NCI-H2029 (cell line): ENCODE measurements around the gene SH2D1B.
"Not testable (repeated sequence)": the region's sequence is repeated elsewhere in the genome, so short reads cannot be mapped to it uniquely, and the experiment has no call there.

Experiments
- DNase-seq: peaks from one replicate; lab custom pipeline; 2025; lab: John Stamatoyannopoulos, UW

Gene SH2D1B

DNA sequence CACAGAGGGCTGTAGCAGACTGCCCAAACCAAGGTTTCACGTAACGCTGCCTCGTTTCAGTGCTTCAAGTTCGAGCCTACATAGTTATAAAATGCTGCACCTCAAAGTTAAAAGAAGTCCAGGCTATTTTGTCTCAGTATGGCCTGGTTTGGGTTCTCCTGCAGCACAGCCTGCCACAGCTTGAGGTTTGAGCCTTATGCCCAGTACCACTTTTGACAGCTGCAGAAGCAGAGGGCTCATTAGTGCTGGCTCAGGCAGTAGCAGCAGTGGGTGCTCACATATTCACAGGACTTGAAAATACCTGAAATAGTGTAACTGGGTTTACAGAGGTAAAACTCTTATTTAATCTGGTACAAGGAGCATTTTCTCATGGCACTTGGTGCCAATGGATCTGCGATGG lies 50.6 kb downstream of the SH2D1B start:
- no peak for DNase-seq

DNA sequence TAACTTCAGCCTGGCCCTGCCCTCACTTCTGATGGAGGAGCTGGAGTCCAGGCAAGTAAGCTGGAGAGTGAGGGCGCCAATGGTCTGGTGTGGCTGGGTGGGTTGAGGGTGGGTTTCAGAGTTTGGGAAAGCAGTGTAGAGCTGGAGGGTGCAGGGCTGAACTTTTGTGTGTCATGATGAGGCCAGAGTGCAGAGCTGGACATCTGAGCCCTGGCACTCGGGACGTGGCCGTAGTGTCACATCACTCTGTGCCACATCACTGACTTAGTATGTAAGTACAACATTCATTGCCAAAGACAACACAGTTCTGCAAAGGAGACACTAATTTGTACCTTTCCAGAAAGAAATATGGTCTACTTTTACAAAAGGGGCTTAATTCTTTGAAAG lies 51.1 kb downstream of the SH2D1B start:
- DNase-seq, result no peak

DNA sequence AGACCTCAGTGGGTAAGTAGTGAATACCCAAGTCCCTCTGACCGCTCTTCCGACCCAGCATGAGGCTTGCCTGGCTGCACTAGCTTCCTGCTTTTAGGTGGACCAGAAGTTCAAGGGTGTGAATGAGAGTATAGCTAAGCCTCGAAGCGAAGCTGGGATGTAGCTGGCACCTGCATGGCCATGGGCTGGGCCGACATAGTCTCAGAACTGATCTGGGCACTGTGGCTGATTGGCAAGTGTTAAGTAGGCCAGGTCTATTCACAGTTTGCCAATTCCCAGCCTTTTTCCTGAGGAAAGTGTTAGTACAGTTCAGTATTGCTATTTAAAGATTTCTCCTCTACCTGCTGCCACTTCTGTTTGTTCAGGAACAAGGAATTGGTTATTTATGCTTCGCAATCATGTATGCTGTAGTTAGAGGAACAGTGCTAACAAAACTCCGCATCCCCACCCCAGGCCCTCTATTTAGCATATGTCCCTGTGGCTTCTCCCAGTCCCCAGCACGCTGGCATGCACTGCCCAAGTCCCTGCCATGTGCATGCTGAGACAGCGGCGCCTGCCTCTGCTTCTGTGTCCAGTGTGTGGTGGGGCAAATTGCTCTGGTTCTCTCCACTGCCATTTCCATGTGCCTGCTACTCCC lies 51.6 kb downstream of the SH2D1B start:
- DNase-seq, result no peak

DNA sequence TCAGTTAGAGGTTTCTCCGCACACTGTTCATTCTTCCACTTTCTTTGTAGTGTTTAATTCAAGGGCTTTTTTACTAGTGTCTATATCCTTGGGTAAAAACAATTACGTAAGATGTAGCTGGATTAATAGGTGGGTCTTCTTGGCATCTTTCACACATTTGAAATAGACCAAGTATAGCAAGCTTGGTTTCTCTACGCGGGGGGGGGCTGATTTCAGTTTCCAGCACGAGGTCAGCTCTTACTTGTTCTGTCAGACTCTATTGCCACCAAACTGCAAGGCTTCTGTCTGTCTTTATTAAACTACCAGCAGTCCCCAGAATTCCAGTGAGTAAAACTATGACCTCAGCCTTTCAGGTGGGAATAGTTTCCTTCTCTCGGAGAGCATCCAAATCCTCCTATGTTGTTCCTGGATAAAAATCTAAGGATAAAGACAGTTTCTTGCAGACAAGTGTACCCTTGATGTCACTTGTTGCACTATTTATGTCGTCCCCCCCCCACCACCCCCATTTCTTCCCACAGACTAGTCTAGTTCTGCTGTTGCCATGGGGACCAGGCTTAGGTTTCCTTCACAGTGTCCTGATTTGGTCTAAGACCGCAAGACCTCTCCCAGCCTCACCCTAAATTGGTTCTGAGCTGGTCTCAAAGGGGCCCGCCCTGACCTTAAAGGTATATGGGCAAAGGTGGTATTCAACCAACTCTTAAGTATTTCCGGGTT lies 52.3 kb downstream of the SH2D1B start:
- no peak for DNase-seq

DNA sequence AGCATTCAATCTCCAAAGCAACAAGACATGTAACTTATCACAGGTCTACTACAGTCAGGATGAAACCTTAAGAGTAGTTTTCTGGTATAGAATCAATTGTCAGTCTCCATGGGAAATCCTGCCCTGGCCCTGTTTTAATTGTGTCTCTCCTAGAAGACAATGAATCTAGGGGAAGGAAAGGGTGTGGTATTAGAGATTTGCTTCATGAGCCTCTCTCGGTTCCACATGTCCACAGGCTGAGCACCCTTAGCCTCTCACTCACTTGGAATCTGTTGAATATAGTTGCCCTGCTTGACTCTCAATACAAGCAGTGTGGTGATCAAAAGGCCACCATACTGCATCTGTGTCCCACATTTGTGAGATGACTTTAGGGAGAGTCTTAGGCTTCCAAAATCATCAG lies 53.0 kb downstream of the SH2D1B start:
- DNase-seq, result no peak

DNA sequence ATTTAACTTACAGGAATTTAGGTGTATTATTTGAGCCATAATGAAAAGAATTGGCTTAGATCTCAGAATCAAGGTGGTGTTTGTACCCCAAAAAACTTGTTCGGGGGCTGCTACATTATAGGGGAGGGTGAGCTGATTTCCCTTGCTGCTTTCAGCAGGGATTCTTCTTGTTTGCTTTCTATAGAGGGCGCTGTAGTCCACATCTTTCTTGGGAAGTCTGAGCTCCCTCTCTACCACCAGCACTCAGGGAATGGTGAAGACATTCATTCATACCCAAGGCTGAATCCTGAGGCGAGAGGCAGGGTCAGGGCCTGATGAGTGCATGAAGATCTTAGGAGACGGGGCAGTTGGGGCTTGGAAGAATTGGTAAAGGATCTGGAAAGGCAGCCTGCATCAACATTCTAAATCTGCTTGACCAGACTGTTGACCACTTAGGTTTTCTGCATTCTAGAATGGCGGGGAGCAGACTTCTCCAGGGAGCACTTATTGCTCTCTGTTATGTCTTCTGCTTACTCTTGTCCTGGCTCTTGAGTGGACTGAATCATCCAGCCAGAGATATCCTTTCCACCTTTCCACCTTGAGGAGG lies 54.2 kb downstream of the SH2D1B start:
- peak; percentile 3 for DNase-seq

DNA sequence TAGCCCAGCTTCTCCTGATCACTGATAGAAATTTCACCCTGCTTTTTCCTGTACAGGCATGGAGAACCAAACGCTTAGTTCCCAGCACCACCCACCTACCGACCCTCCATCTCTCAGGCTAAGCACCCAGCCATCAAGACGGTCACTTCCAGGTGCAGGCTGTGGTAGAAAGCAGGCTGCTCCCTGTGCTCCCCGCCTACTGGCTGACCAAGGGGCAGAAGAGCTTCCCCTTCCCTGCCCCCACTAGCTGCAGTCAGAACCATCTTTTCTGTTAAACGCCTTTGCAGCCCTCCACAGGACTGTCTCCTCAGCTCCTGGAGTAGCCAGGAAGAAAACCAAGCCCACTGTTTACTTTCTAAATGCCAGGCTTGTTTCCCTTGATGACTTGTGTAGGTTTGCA lies 58.2 kb downstream of the SH2D1B start:
- DNase-seq, result no peak

DNA sequence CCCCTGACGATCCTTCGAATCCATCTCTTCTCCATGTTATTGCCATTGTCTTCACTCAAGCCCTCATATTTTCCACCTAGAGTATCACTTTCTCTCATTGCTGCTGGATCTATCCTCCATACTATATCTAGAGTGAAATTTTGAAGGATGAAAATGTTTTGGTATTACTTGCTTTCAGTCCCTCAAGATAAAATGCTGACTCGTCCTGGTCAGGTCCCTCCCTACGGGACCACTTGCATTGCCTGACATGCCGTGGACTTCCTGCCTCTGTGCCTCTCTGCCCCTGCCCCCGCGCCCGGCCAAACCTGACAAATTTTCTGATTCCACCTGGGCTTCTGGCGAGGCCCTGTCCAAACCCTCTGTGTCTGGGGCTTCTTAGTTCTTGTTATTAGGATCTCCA lies 58.9 kb downstream of the SH2D1B start:
- DNase-seq, result no peak

DNA sequence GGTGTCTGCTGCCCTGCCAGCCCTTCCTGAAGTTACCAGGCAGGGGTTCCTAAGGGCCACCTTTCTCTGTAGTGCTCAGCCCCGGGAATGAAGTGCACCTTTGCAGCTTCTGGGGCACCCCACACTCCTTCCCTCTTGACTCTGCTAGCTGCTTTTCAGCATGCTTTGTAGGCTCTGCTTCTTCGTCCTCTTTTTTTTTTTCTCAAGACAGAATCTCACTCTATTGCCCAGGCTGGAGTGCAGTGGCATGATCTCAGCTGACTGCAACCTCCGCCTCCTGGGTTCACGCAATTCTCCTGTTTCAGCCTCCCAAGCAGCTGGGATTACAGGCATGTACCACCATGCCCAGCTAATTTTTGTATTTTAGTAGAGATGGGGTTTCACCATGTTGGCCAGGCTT lies 60.1 kb downstream of the SH2D1B start:
- DNase-seq, result not testable (repeated sequence)

DNA sequence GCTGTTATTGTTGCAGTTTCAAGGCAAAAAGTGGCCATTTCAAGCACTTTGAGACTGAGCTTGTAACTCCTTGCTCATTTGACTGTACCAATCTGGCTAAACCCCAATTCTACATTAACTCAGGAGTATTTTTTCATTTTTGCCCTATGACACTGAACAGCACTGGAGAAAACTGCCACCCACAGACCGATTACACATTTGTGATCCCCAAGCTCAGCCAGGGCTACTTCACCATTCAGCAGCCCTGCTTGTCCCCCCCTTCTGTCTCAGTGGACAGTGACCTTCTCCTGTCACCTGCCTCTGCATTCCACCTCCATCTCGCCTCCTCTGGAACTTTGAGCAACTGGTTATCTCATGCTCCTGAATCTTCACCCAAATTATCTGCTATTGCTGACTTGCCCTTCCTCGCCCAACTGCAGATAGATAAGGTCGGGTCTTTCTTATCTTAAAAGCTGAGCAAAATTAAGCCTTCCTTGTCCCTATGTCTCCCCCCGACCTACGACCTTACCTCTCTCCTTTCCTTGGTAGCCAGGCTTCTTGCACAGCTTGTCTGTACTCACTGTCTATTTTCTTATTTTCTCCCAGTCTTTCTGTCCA lies 60.6 kb downstream of the SH2D1B start:
- no peak for DNase-seq

DNA sequence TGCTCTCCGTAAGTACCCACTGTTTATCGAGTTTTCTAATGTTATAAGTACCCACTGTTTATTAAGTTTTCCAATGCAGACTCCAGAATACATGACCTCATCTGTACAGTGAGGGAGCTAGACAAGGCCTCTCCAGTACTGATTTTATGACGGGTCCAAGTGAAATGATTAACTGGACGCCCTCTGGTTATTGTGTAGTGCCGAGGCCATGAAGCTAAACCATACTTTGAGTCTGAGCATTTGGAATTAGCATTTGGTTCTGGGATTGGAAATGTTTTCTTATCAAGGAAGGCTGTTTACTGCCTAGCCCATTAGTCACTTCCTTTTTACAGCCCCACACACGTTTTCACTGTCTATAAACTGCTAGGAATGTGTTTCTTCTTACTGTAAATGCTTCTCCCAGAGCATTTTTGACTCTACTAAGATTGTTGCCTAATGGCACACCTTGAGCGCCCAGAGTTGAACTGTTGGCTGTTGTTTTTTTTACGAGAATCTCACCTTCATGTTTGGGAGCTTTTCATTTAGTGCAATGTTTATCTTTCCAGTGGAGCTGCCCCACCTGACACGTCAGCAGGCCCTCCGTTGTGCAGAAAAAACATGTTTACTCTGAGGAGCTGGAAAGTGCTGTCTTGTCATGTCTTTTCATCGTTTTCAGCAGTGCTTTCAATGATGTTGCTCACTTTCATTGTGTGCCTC lies 62.2 kb downstream of the SH2D1B start:
- DNase-seq, result peak; percentile 32

DNA sequence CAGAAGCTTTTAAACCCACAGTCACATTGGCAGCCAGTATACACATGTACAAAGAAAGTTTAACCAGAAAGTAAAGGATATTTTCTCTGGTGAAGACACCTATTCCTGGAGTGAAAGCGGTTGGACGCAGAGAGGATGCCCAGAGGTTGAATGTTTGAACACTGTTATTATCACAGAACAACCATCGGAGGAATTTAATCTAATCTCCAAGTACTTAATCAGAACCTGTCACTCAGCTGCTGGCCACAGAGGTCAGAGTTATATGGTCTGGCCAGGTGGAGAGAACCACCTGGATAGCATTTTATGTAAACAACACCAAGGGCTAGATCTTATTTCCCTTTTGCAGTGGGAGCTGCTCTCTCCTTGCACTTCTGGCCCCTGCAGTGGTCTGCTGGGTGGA lies 64.7 kb downstream of the SH2D1B start:
- DNase-seq, result no peak
